PC-9 (cell line): ENCODE results near the gene KRTAP5-5.

Source experiments
- CTCF ChIP-seq: fragments of 200-600 bp; sonication (generic); conservative IDR thresholded peaks from 2 replicates; pipeline ENCODE4 v1.6.1; 2017; ENCODE audit warnings: mixed run types, antibody characterized with exemption, mild to moderate bottlenecking, moderate library complexity
- EZH2 ChIP-seq: fragments of 200-600 bp; sonication (generic); IDR thresholded peaks from 2 replicates; pipeline ENCODE4 v1.8.0; 2017; ENCODE audit warnings: antibody characterized with exemption, low read depth

DNA sequence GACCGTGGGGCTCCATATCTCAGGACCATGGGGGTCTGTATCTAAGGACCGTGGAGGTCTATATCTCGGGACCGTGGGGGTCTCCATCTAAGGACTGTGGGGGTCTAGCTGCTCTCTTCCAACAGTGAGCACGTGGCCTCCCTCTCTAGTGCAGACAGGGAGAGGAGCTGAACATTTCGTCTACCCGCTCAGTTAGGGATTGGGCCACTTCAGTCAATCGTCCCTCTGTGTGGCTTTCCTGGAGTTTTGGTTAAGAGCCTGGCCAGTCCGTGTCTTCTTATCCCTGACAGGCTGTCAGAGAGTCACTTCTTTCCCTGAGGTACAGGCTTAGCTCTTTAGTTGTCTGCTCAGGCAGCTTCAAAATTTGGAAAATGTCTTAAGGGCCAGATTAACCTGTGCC is 47.6 kb upstream of the KRTAP5-5 start:
- TF ChIP-seq CTCF = no peak
- no peak for TF ChIP-seq EZH2
